Colonic mucosa (tissue), 4 donors: Measurements from ENCODE around the gene TTC24. TPM values are rescaled to one million over a fixed set of nuclear protein-coding genes. Genes with fewer than 3 reads are reported as not detected.
"Not testable (repeated sequence)": the region's sequence is repeated elsewhere in the genome, so short reads cannot be mapped to it uniquely, and the experiment has no call there.

Experiments used
- DNase-seq: peaks from one replicate; pipeline ENCODE4 v3.0.0-alpha.2; 2020
- H3K27ac ChIP-seq: fragments of 200-600 bp; one replicate; pipeline ENCODE4 v1.8.0; 2021
- H3K27me3 ChIP-seq: fragments of 200-600 bp; one replicate; pipeline ENCODE4 v1.8.0; 2021
- H3K36me3 ChIP-seq: fragments of 200-600 bp; one replicate; pipeline ENCODE4 v1.8.0; 2021
- H3K4me1 ChIP-seq: fragments of 200-600 bp; one replicate; pipeline ENCODE4 v1.8.0; 2021; ENCODE audit warnings: mild to moderate bottlenecking
- H3K4me3 ChIP-seq: fragments of 200-600 bp; one replicate; pipeline ENCODE4 v1.8.0; 2021
- H3K9ac ChIP-seq, 2 donors: one replicate each; pipeline ENCODE4 v1.7.0; 2013; ENCODE audit warnings: control low read depth in 2 of 2, low read depth in 2 of 2, low read length in 2 of 2
- H3K9me3 ChIP-seq: fragments of 200-600 bp; one replicate; pipeline ENCODE4 v1.8.0; 2021
- intact Hi-C: fragments of 100-400 bp; cut with DNase I; formaldehyde crosslinking; loops from one replicate; pipeline ENCODE4 v1.14.1; 2022
- total RNA-seq, 2 donors: library from RNA; stranded (reverse); fragmentation: NEBNext Ultra II Directional in 1 of 2; extraction: Animal tissue kit (Norgen Biotek cat#: 25700) in 1 of 2; gene quantifications; one replicate each; pipeline ENCODE4 v1.2.1, GENCODE V29; 2021
- TF ChIP-seq, protein P1 (sequence below): fragments of 200-600 bp; IDR thresholded peaks from one replicate; pipeline ENCODE4 v1.8.0; 2022; ENCODE audit warnings: antibody characterized with exemption, mild to moderate bottlenecking
- donor health status: healthy.
- donor health status: DM: no; HTN: no; CAD: no.
- donor health status: DM: no; HTN: no; CAD: no.

TTC24 gene
- total RNA-seq, 2 donors from 2014 or later: not detected

DNA sequence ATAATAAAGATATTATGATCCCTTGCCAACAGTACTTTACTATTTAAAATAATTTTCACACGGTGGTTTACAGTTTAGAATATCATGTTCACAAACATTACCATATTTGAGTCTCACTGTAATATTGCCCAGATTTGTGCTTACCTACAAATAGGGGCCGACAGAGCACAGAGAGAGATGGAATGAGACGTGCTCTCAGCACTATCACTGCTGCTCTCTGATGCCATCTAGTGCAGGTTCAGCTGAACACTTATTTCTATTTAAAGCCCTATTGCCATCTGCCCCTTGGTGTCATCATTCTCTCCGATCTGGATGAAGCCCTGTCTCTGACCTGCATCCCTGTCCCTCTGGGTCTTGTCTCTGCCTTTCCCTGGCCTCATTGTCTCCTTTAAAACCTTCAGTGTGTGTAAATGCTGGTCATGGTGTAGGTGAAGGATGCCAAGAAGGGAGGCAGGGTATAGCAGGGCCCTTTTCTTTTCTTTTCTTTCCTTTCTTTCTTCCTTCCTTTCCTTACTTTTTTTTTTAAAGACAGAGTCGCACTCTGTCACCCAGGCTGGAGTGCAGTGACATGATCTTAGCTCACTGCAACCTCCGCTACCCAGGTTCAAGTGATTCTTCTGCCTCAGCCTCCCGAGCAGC lies 28.6 kb downstream of the TTC24 start:
- intact Hi-C loops: no loop called here
- Histone ChIP-seq H3K9me3 (no peaks in the 10 kb centered on the region), H3K9ac (no peak overlapping the region), H3K36me3 (no peaks in the 10 kb centered on the region), H3K27me3 (no peaks in the 10 kb centered on the region), H3K27ac (no peak overlapping the region), H3K4me3 (no peak overlapping the region), H3K4me1 (no peaks in the 10 kb centered on the region)
- peak; percentile 58 for DNase-seq
- TF ChIP-seq, protein P1, sequence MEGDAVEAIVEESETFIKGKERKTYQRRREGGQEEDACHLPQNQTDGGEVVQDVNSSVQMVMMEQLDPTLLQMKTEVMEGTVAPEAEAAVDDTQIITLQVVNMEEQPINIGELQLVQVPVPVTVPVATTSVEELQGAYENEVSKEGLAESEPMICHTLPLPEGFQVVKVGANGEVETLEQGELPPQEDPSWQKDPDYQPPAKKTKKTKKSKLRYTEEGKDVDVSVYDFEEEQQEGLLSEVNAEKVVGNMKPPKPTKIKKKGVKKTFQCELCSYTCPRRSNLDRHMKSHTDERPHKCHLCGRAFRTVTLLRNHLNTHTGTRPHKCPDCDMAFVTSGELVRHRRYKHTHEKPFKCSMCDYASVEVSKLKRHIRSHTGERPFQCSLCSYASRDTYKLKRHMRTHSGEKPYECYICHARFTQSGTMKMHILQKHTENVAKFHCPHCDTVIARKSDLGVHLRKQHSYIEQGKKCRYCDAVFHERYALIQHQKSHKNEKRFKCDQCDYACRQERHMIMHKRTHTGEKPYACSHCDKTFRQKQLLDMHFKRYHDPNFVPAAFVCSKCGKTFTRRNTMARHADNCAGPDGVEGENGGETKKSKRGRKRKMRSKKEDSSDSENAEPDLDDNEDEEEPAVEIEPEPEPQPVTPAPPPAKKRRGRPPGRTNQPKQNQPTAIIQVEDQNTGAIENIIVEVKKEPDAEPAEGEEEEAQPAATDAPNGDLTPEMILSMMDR: peak; percentile 64

DNA sequence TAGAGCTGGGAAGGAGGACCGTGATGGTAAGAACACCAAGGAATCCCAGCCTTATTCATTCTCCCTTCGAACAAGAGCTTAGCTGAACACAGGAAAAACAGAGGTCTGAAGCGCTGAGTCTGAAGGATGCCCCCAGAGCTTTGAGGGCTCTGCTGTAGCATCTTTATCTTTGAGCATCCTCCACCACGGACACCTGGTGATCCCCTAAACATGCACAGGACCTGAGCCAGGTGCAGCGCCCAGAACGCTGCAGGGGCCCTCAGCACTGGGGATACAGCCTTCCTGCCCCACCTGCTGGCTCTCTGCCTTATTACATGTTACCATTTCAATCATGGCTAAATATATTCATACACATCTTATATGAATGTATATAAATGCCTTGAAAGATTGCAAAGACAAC lies 29.5 kb downstream of the TTC24 start:
- DNase-seq: peak; percentile 41
- no peaks in the 10 kb centered on the region for H3K9me3 ChIP-seq
- TF ChIP-seq, protein P1: peak; percentile 34
- no peaks in the 10 kb centered on the region for H3K4me1 ChIP-seq
- no peak overlapping the region for H3K4me3 ChIP-seq
- H3K27ac ChIP-seq: no peak overlapping the region
- no peak overlapping the region for H3K9ac ChIP-seq
- H3K27me3 ChIP-seq: no peaks in the 10 kb centered on the region
- H3K36me3 ChIP-seq: no peaks in the 10 kb centered on the region
- intact Hi-C loops: no loop called here

DNA sequence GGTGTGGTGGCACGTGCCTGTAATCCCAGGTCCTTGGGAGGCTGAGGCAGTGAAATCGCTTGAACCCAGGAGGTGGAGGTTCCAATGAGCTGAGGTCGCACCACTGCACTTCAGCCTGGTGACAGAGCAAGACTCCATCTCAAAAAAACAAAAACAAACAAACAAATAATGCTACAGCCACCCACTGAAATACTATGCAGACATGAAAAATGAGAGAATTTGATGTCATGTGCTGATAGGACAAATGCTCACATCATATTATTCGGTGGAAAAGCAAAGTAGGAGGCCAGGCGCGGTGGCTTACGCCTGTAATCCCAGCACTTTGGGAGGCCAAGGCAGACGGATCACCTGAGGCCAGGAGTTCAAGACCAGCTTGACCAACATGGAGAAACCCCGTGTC lies 30.5 kb downstream of the TTC24 start:
- H3K9me3 ChIP-seq, H3K36me3 ChIP-seq, H3K27me3 ChIP-seq, H3K27ac ChIP-seq, H3K9ac ChIP-seq, DNase-seq, H3K4me3 ChIP-seq, H3K4me1 ChIP-seq: not testable (repeated sequence)
- intact Hi-C loops: loop anchor here (5.0 kb wide), 1 partner anchor 228 kb away; no protein-coding TSS in a partner anchor

DNA sequence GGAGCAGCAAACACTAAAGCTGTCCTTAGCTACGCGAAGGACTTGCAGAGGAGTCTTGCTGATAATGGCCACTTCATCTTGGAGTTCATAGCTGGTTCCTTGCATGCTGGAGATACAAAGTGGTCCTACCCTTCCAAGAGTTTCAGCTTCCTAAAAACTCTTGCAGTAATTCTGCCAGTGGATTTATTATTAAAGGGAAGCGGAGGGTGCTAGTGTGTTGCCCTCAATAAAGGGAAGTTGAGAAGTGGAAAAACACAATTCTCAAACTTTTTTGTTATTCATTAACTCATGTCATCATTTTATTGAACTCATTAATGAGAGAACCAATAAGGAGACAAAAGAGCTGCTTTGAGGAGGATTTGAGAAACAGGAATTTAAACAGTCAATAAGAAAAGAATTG lies 33.1 kb downstream of the TTC24 start:
- no peaks in the 10 kb centered on the region for H3K9me3 ChIP-seq
- H3K4me3 ChIP-seq: no peak overlapping the region
- H3K9ac ChIP-seq: no peak overlapping the region
- TF ChIP-seq, protein P1: no peak
- H3K27ac ChIP-seq: no peak overlapping the region
- no peak for DNase-seq
- intact Hi-C loops: loop anchor here (5.0 kb wide), 1 partner anchor 230 kb away; no protein-coding TSS in a partner anchor
- peaks cover 6% of the 10 kb centered on the region for H3K27me3 ChIP-seq
- no peaks in the 10 kb centered on the region for H3K4me1 ChIP-seq
- no peaks in the 10 kb centered on the region for H3K36me3 ChIP-seq

DNA sequence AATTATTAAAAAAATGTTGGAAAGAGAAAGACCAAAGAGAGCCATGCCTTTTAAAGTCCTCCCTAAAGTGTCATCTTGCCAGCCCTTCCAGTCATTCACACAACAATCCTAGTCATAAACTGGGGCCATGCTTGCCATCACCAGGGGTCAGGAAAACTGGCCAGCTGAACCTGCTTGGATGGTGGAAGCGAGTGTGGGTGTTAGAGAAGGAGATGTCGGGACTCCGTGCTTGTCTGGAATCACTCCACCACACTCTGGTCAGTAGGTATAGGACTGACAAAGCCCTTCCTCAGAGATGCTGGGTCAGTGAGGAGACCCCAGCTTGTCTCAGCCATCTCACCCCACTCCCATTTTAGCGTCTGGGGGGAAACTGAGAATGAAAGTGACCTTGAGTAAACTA lies 36.4 kb downstream of the TTC24 start:
- TF ChIP-seq, protein P1: no peak
- H3K4me1 ChIP-seq: no peaks in the 10 kb centered on the region
- H3K27ac ChIP-seq: no peak overlapping the region
- no peaks in the 10 kb centered on the region for H3K9me3 ChIP-seq
- no peak for DNase-seq
- no peaks in the 10 kb centered on the region for H3K36me3 ChIP-seq
- H3K4me3 ChIP-seq: no peak overlapping the region
- intact Hi-C loops: no loop called here
- peaks cover 13% of the 10 kb centered on the region for H3K27me3 ChIP-seq
- H3K9ac ChIP-seq: no peak overlapping the region

- no peaks in the 10 kb centered on the region for H3K36me3 ChIP-seq
- peaks cover 13% of the 10 kb centered on the region for H3K27me3 ChIP-seq
- no peaks in the 10 kb centered on the region for H3K9me3 ChIP-seq
- intact Hi-C loops: no loop called here
- no peak for DNase-seq
- H3K9ac ChIP-seq: no peak overlapping the region
- no peaks in the 10 kb centered on the region for H3K4me1 ChIP-seq
- H3K27ac ChIP-seq: no peak overlapping the region
- no peak overlapping the region for H3K4me3 ChIP-seq
- TF ChIP-seq, protein P1: no peak
Measured at GRCh38 chr1:156616463-156616862, 36.9 kb downstream of the TTC24 start.
